Measurements from ENCODE around the gene ECEL1. TPM values are rescaled to one million over a fixed set of nuclear protein-coding genes. Genes with fewer than 3 reads are reported as not detected.
A peak's percentile ranks its signal among the peaks of the same experiment; 100 is the strongest.

The ECEL1 gene
- total RNA-seq, 1 experiment from 2014 or later, result 23.3 TPM

DNA sequence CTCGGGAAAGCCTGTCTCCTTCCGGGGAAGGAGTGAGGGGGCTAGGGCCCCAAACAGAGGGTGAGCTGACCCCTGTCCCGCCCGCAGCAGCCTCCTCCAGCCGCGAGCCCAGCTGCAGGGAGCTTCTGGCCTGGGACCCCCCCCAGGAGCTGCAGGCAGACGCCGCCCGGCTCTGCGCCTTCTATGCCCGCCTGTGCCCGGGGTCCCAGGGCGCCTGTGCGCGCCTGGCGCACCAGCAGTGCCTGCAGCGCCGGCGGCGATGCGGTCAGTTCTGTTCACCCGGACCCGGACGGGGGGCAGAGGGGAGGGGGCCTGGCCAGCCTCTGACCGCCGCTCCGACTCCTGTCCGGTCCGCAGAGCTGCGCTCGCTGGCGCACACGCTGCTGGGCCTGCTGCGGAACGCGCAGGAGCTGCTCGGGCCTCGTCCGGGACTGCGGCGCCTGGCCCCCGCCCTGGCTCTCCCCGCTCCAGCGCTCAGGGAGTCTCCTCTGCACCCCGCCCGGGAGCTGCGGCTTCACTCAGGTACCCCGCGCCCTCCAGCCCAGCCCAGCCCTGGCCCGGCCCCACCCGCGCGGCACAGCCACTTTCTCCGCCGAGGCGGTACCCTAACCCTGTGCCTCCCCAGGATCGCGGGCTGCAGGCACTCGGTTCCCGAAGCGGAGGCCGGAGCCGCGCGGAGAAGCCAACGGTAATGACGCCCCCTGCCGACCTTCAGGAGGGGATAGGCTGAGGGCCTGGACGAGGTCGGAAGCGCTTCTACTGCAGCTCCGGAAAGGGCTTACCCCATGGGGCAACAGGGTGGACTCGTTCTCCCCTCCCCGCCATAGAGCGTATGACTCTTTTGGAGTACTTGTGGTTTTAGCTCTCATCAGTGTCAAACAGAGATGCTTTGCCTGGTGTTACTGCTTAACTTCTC is 36.3 kb upstream of the ECEL1 start (continued):
- TF ChIP-seq, protein P1, sequence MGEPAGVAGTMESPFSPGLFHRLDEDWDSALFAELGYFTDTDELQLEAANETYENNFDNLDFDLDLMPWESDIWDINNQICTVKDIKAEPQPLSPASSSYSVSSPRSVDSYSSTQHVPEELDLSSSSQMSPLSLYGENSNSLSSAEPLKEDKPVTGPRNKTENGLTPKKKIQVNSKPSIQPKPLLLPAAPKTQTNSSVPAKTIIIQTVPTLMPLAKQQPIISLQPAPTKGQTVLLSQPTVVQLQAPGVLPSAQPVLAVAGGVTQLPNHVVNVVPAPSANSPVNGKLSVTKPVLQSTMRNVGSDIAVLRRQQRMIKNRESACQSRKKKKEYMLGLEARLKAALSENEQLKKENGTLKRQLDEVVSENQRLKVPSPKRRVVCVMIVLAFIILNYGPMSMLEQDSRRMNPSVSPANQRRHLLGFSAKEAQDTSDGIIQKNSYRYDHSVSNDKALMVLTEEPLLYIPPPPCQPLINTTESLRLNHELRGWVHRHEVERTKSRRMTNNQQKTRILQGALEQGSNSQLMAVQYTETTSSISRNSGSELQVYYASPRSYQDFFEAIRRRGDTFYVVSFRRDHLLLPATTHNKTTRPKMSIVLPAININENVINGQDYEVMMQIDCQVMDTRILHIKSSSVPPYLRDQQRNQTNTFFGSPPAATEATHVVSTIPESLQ (CRISPR knock-in tag; IDR thresholded peaks at IDR 0.05), result no peak
- TF ChIP-seq NR3C1 (CRISPR knock-in tag; conservative IDR thresholded peaks at IDR 0.05; ENCODE audit: low read depth) (no peak), ZNF138 (CRISPR knock-in tag; conservative IDR thresholded peaks at IDR 0.05) (no peak), RORB (CRISPR knock-in tag; IDR thresholded peaks at IDR 0.05) (no peak), TP53 (CRISPR knock-in tag; IDR thresholded peaks at IDR 0.05) (no peak), CREM (CRISPR knock-in tag; IDR thresholded peaks at IDR 0.05) (0 out of 2 replicates have a peak, but pooled peaks have one; percentile 31), NFE2L1 (CRISPR knock-in tag; IDR thresholded peaks at IDR 0.05) (no peak)
- TF ChIP-seq, protein P2, sequence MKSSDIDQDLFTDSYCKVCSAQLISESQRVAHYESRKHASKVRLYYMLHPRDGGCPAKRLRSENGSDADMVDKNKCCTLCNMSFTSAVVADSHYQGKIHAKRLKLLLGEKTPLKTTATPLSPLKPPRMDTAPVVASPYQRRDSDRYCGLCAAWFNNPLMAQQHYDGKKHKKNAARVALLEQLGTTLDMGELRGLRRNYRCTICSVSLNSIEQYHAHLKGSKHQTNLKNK (CRISPR knock-in tag; IDR thresholded peaks at IDR 0.05), result no peak

DNA sequence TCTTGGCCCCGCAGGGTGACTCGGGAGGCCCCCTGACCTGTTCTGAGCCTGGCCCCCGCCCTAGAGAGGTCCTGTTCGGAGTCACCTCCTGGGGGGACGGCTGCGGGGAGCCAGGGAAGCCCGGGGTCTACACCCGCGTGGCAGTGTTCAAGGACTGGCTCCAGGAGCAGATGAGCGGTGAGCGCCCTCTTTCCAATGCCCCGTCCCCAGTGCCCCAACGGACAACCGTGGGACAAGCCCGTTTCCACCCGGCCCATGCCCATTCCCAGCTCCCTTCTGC is 35.7 kb upstream of the ECEL1 start:
- POLR2A ChIA-PET, result interaction anchor here (1.7 kb wide), 1 partner anchor 21 kb away, joined by 4 read pairs; no protein-coding TSS in a partner anchor
- TF ChIP-seq KAT7 (CRISPR knock-in tag; IDR thresholded peaks at IDR 0.05; ENCODE audit: borderline replicate concordance), result no peak
- TF ChIP-seq, protein P1 (CRISPR knock-in tag; IDR thresholded peaks at IDR 0.05), result no peak
- TF ChIP-seq NFE2L1 (CRISPR knock-in tag; IDR thresholded peaks at IDR 0.05), result no peak
- TF ChIP-seq NFYB (CRISPR knock-in tag; conservative IDR thresholded peaks at IDR 0.05; ENCODE audit: low read depth), result no peak
- H3K9me3 Mint-ChIP-seq, result no peaks in the 10 kb centered on the region
- peaks cover 6% of the 10 kb centered on the region; the same call in 1 of the 2 replicates for H3K4me1 Mint-ChIP-seq
- no peak overlapping the region for H3K27ac Mint-ChIP-seq
- no peak for DNase-seq (ENCODE audit: low spot score)
- H3K27me3 Mint-ChIP-seq (ENCODE audit: low read depth), result peaks cover 46% of the 10 kb centered on the region
- CTCF ChIA-PET, result interaction anchor here (0.6 to 6.5 kb wide), 36 partner anchors 8 to 846 kb away, joined by 3 to 104 read pairs (median 4); partner anchors contain the start of genes ALPG, CHRNG, ECEL1 and EIF4E2
- H3K36me3 Mint-ChIP-seq, result no peaks in the 10 kb centered on the region
- no peak for ATAC-seq
- H3K4me3 Mint-ChIP-seq, result peak overlapping the region; percentile 52

DNA sequence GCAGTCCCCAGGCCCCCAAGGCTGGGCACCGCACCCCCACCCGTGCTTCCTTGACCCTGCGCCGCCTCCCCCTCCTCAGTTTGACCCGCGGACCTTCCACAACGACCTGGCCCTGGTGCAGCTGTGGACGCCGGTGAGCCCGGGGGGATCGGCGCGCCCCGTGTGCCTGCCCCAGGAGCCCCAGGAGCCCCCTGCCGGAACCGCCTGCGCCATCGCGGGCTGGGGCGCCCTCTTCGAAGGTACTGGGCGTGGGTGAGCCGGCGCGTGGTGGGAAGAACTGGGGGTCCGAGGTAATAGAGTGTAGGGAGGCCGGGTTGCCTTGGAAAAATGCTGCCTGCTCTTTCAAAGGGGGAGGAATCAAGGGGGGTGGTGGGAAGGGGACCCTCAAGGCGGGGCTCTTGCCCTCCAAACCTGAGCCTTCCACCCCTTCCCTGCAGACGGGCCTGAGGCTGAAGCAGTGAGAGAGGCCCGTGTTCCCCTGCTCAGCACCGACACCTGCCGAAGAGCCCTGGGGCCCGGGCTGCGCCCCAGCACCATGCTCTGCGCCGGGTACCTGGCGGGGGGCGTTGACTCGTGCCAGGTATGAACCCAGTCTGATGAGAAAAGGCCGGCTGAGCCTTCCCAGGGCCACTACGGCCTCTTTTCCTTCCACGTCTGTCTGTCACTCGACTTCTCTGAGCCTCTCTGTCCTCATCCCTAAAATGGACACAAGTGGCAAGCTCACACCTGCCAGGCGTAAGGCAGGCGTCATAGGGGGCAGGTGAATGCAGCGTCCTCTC is 35.2 kb upstream of the ECEL1 start:
- no peak overlapping the region for H3K27ac Mint-ChIP-seq
- ChIA-PET CTCF (interaction anchor here (0.6 to 6.5 kb wide), 42 partner anchors 8 to 622 kb away, joined by 3 to 104 read pairs (median 6); partner anchors contain the start of genes CHRNG, ECEL1, EIF4E2 and NPPC), POLR2A (interaction anchor here (0.8 to 1.7 kb wide), 2 partner anchors 21 to 28 kb away, joined by 3 to 4 read pairs; partner anchors contain the start of genes EIF4E2 and TIGD1)
- DNase-seq (ENCODE audit: low spot score), result no peak
- no peak for ATAC-seq
- peaks cover 41% of the 10 kb centered on the region for H3K27me3 Mint-ChIP-seq (ENCODE audit: low read depth)
- peak overlapping the region; percentile 52 for H3K4me3 Mint-ChIP-seq
- H3K4me1 Mint-ChIP-seq, result peaks cover 6% of the 10 kb centered on the region; the same call in 1 of the 2 replicates
- H3K9me3 Mint-ChIP-seq, result no peaks in the 10 kb centered on the region
- no peaks in the 10 kb centered on the region for H3K36me3 Mint-ChIP-seq
- TF ChIP-seq IRF2 (CRISPR knock-in tag; IDR thresholded peaks at IDR 0.05; ENCODE audit: borderline replicate concordance, low read depth) (no peak), ZBTB21 (CRISPR knock-in tag; IDR thresholded peaks at IDR 0.05; ENCODE audit: borderline replicate concordance) (no peak), RORB (CRISPR knock-in tag; IDR thresholded peaks at IDR 0.05) (no peak), ZNF317 (CRISPR knock-in tag; IDR thresholded peaks at IDR 0.05; ENCODE audit: borderline replicate concordance, low read depth) (no peak)
- TF ChIP-seq, protein P3, sequence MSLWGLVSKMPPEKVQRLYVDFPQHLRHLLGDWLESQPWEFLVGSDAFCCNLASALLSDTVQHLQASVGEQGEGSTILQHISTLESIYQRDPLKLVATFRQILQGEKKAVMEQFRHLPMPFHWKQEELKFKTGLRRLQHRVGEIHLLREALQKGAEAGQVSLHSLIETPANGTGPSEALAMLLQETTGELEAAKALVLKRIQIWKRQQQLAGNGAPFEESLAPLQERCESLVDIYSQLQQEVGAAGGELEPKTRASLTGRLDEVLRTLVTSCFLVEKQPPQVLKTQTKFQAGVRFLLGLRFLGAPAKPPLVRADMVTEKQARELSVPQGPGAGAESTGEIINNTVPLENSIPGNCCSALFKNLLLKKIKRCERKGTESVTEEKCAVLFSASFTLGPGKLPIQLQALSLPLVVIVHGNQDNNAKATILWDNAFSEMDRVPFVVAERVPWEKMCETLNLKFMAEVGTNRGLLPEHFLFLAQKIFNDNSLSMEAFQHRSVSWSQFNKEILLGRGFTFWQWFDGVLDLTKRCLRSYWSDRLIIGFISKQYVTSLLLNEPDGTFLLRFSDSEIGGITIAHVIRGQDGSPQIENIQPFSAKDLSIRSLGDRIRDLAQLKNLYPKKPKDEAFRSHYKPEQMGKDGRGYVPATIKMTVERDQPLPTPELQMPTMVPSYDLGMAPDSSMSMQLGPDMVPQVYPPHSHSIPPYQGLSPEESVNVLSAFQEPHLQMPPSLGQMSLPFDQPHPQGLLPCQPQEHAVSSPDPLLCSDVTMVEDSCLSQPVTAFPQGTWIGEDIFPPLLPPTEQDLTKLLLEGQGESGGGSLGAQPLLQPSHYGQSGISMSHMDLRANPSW (CRISPR knock-in tag; conservative IDR thresholded peaks at IDR 0.05; ENCODE audit: low read depth), result no peak
- TF ChIP-seq, protein P4, sequence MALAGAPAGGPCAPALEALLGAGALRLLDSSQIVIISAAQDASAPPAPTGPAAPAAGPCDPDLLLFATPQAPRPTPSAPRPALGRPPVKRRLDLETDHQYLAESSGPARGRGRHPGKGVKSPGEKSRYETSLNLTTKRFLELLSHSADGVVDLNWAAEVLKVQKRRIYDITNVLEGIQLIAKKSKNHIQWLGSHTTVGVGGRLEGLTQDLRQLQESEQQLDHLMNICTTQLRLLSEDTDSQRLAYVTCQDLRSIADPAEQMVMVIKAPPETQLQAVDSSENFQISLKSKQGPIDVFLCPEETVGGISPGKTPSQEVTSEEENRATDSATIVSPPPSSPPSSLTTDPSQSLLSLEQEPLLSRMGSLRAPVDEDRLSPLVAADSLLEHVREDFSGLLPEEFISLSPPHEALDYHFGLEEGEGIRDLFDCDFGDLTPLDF (CRISPR knock-in tag; IDR thresholded peaks at IDR 0.05), result no peak
- TF ChIP-seq, protein P5, sequence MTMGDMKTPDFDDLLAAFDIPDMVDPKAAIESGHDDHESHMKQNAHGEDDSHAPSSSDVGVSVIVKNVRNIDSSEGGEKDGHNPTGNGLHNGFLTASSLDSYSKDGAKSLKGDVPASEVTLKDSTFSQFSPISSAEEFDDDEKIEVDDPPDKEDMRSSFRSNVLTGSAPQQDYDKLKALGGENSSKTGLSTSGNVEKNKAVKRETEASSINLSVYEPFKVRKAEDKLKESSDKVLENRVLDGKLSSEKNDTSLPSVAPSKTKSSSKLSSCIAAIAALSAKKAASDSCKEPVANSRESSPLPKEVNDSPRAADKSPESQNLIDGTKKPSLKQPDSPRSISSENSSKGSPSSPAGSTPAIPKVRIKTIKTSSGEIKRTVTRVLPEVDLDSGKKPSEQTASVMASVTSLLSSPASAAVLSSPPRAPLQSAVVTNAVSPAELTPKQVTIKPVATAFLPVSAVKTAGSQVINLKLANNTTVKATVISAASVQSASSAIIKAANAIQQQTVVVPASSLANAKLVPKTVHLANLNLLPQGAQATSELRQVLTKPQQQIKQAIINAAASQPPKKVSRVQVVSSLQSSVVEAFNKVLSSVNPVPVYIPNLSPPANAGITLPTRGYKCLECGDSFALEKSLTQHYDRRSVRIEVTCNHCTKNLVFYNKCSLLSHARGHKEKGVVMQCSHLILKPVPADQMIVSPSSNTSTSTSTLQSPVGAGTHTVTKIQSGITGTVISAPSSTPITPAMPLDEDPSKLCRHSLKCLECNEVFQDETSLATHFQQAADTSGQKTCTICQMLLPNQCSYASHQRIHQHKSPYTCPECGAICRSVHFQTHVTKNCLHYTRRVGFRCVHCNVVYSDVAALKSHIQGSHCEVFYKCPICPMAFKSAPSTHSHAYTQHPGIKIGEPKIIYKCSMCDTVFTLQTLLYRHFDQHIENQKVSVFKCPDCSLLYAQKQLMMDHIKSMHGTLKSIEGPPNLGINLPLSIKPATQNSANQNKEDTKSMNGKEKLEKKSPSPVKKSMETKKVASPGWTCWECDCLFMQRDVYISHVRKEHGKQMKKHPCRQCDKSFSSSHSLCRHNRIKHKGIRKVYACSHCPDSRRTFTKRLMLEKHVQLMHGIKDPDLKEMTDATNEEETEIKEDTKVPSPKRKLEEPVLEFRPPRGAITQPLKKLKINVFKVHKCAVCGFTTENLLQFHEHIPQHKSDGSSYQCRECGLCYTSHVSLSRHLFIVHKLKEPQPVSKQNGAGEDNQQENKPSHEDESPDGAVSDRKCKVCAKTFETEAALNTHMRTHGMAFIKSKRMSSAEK (CRISPR knock-in tag; IDR thresholded peaks at IDR 0.05; ENCODE audit: borderline replicate concordance), result no peak
